IMR-90 (cell line): Measurements from ENCODE around the gene PHGDH. TPM values are rescaled to one million over a fixed set of nuclear protein-coding genes. Genes with fewer than 3 reads are reported as not detected.
A peak's percentile ranks its signal among the peaks of the same experiment; 100 is the strongest.

ENCODE experiments used
- ATAC-seq: fragments of 200-7000 bp; cut with Tn5 transposase; 2 replicates; pipeline ENCODE4 v1.9.1; 2020; ENCODE audit warnings: low read depth, mild to moderate bottlenecking, moderate library complexity
- BruUV-seq: library from RNA; stranded (reverse); fragments of 400-500 nt; replicated peaks from 2 replicates; lab custom pipeline; 2021; lab: Mats Ljungman, UMichigan
- CTCF ChIA-PET: fragments of 300-600 bp; formaldehyde crosslinking; extraction: SDS; loops from one replicate; lab custom pipeline; 2021; ENCODE audit warnings: antibody characterized with exemption; lab: Yijun Ruan, JAX
- POLR2A ChIA-PET: fragments of 300-600 bp; sonication (Branson Sonifier 250); formaldehyde crosslinking; loops from one replicate; lab custom pipeline; 2022; ENCODE audit warnings: antibody characterized with exemption; ENCODE audit not compliant: unreplicated experiment; lab: Charles Lee
- DNase-seq: peaks from one replicate; pipeline ENCODE4 v3.0.0; 2013
- H2AFZ ChIP-seq: replicated peaks from 2 replicates; pipeline ENCODE3; 2013; ENCODE audit warnings: low read length, mild to moderate bottlenecking; ENCODE audit not compliant: poor library complexity
- H2AK5ac ChIP-seq: 2 replicates; pipeline ENCODE4 v1.6.1; 2013; ENCODE audit warnings: low read depth, low read length, inconsistent platforms
- H2AK9ac ChIP-seq: replicated peaks from 2 replicates; pipeline ENCODE3; 2013; ENCODE audit warnings: mild to moderate bottlenecking, low read depth, low read length, moderate library complexity; ENCODE audit not compliant: poor library complexity
- H2BK120ac ChIP-seq: 2 replicates; pipeline ENCODE4 v1.6.1; 2013; ENCODE audit warnings: low read depth, low read length, inconsistent platforms
- H2BK15ac ChIP-seq: 3 replicates; pipeline ENCODE4 v1.6.1; 2013; ENCODE audit warnings: low read depth, low read length, inconsistent platforms
- H2BK20ac ChIP-seq: 2 replicates; pipeline ENCODE4 v1.6.1; 2013; ENCODE audit warnings: low read depth, mild to moderate bottlenecking, inconsistent platforms, low read length, moderate library complexity
- H2BK5ac ChIP-seq: 2 replicates; pipeline ENCODE4 v1.6.1; 2013; ENCODE audit warnings: mild to moderate bottlenecking, low read depth, low read length, inconsistent platforms; ENCODE audit not compliant: poor library complexity, severe bottlenecking
- H3K14ac ChIP-seq: replicated peaks from 2 replicates; pipeline ENCODE4 v1.6.1; 2013; ENCODE audit warnings: low read depth, low read length, inconsistent platforms
- H3K18ac ChIP-seq: 2 replicates; pipeline ENCODE4 v1.6.1; 2013; ENCODE audit warnings: low read depth, low read length, control low read depth
- H3K23ac ChIP-seq: 2 replicates; pipeline ENCODE4 v1.6.1; 2013; ENCODE audit warnings: low read depth, low read length, inconsistent platforms
- H3K27ac ChIP-seq: 2 replicates; pipeline ENCODE4 v1.5.1; 2013; ENCODE audit warnings: mild to moderate bottlenecking, control low read depth, low read length; ENCODE audit not compliant: insufficient read depth
- H3K27me3 ChIP-seq: 2 replicates; pipeline ENCODE4 v1.6.1; 2013; ENCODE audit warnings: low read length; ENCODE audit not compliant: control insufficient read depth, insufficient read depth
- H3K36me3 ChIP-seq: 2 replicates; pipeline ENCODE4 v1.6.1; 2013; ENCODE audit warnings: low read length, mixed read lengths; ENCODE audit not compliant: control insufficient read depth, insufficient read depth
- H3K4ac ChIP-seq: 2 replicates; pipeline ENCODE4 v1.6.1; 2013; ENCODE audit warnings: low read depth, low read length, inconsistent platforms
- H3K4me1 ChIP-seq: 2 replicates; pipeline ENCODE4 v1.6.1; 2013; ENCODE audit warnings: low read length, mixed read lengths; ENCODE audit not compliant: control insufficient read depth, insufficient read depth
- H3K4me2 ChIP-seq: 2 replicates; pipeline ENCODE4 v1.6.1; 2013; ENCODE audit warnings: low read depth, mild to moderate bottlenecking, control low read depth, low read length, moderate library complexity
- H3K4me3 ChIP-seq: 2 replicates; pipeline ENCODE4 v1.5.1; 2013; ENCODE audit warnings: low read depth, mild to moderate bottlenecking, control low read depth, low read length, moderate library complexity; ENCODE audit not compliant: insufficient read depth
- H3K56ac ChIP-seq: 2 replicates; pipeline ENCODE4 v1.6.1; 2013; ENCODE audit warnings: low read length, inconsistent platforms; ENCODE audit not compliant: insufficient read depth; ENCODE audit errors: extremely low read depth
- H3K79me1 ChIP-seq, 2 experiments: 2 replicates each; pipeline ENCODE4 v1.6.1; 2013; ENCODE audit warnings: low read length in 2 of 2, inconsistent platforms in 1 of 2, low read depth in 1 of 2
- H3K9ac ChIP-seq: 2 replicates; pipeline ENCODE4 v1.6.1; 2013; ENCODE audit warnings: low read depth, low read length, control low read depth
- H3K9me1 ChIP-seq: 2 replicates; pipeline ENCODE4 v1.6.1; 2013; ENCODE audit warnings: low read length, inconsistent platforms; ENCODE audit not compliant: insufficient read depth
- H3K9me3 ChIP-seq: 2 replicates; pipeline ENCODE4 v1.6.1; 2013; ENCODE audit warnings: low read length; ENCODE audit not compliant: control insufficient read depth, insufficient read depth
- H4K20me1 ChIP-seq: 2 replicates; pipeline ENCODE4 v1.6.1; 2013; ENCODE audit warnings: low read length, inconsistent platforms; ENCODE audit not compliant: insufficient read depth
- H4K5ac ChIP-seq: 2 replicates; pipeline ENCODE4 v1.6.1; 2013; ENCODE audit warnings: mild to moderate bottlenecking, low read depth, low read length, control low read depth
- H4K8ac ChIP-seq, 2 experiments: 2 replicates each; pipeline ENCODE4 v1.6.1; 2013; ENCODE audit warnings: low read depth in 2 of 2, low read length in 2 of 2, control low read depth in 1 of 2, inconsistent platforms in 1 of 2
- H4K91ac ChIP-seq: 2 replicates; pipeline ENCODE4 v1.6.1; 2013; ENCODE audit warnings: low read depth, low read length, inconsistent platforms; ENCODE audit not compliant: insufficient read depth
- CHD1 ChIP-seq: IDR thresholded peaks from 2 replicates; pipeline ENCODE4 v1.6.1; 2012; ENCODE audit warnings: low read depth, low read length, improper control_type of control experiment
- FOS ChIP-seq: fragments of 150-350 bp; IDR thresholded peaks from 2 replicates; pipeline ENCODE4 v1.6.1; 2016; ENCODE audit warnings: low read depth, low read length
- MAZ ChIP-seq: IDR thresholded peaks from 2 replicates; pipeline ENCODE4 v1.6.1; 2012; ENCODE audit warnings: low read depth, mild to moderate bottlenecking, low read length, improper control_type of control experiment, moderate library complexity, borderline replicate concordance
- MXI1 ChIP-seq: IDR thresholded peaks from 2 replicates; pipeline ENCODE4 v1.6.1; 2012; ENCODE audit warnings: low read depth, mild to moderate bottlenecking, low read length, moderate library complexity, borderline replicate concordance
- SMC3 ChIP-seq: fragments of 150-350 bp; IDR thresholded peaks from 2 replicates; pipeline ENCODE4 v1.6.1; 2016; ENCODE audit warnings: low read depth, mild to moderate bottlenecking, antibody characterized with exemption, low read length, moderate library complexity
- USF2 ChIP-seq: fragments of 150-350 bp; IDR thresholded peaks from 2 replicates; pipeline ENCODE4 v1.6.1; 2017; ENCODE audit warnings: mild to moderate bottlenecking, antibody characterized with exemption, low read length, low read depth
- WGBS, 2 experiments: methylation state at CpG; one replicate each; pipeline versions ENCODE4 v1.1.5 to v1.1.7; 2013; ENCODE audit warnings: missing lambda C conversion rate in 2 of 2; ENCODE audit not compliant: insufficient read length in 1 of 2; ENCODE audit errors: extremely low coverage in 2 of 2; 5-methylcytosine and 5-hydroxymethylcytosine counted together
- dilution Hi-C: fragments of 300-500 bp; cut with HindIII; formaldehyde crosslinking; loops from one replicate; pipeline ENCODE4 v1.14.3; 2018; ENCODE audit warnings: low sequenced_read_pairs; ENCODE audit not compliant: unreplicated experiment
- in situ Hi-C: fragments of 300-500 bp; cut with MboI; formaldehyde crosslinking; loops from 3 replicates; pipeline ENCODE4 v1.14.3; 2019; ENCODE audit warnings: low sequenced_read_pairs, inconsistent platforms, mixed read lengths
- intact Hi-C: fragments of 100-400 bp; cut with micrococcal nuclease; formaldehyde crosslinking; loops from 2 replicates; pipeline ENCODE4 v1.10.0; 2022
- polyA plus RNA-seq, 3 experiments: library from polyadenylated mRNA; depleted of rRNA; stranded (reverse); fragments of >200 nt; gene quantifications; 2 replicates each; pipeline ENCODE4 v1.2.3, GENCODE V29; 2012; ENCODE audit warnings: low replicate concordance in 1 of 3
- total RNA-seq: library from RNA; depleted of rRNA; stranded (reverse); fragments of >200 nt; gene quantifications from 2 replicates; pipeline ENCODE4 v1.2.3, GENCODE V29; 2012

The PHGDH gene
- total and polyA plus RNA-seq, 2 of the 4 experiments (the other 2 are of a cell fraction) = 87.9 to 331 TPM

- no peak for TF ChIP-seq USF2
Measured at GRCh38 chr1:119673171-119673940, 38.4 kb upstream of the PHGDH start (continued).

GRCh38 chr1:119674111-119674526 is 37.6 kb upstream of the PHGDH start:
- H3K4me1 ChIP-seq = no peaks in the 10 kb centered on the region
- dilution Hi-C loops (no loop called here), in situ Hi-C loops (loop anchor here (25.0 kb wide), 1 partner anchor 387 kb away; no protein-coding TSS in a partner anchor), intact Hi-C loops (no loop called here)
- H2AK5ac ChIP-seq = no peak overlapping the region
- H3K9me3 ChIP-seq = no peaks in the 10 kb centered on the region
- no peak overlapping the region for H2AK9ac ChIP-seq
- no TSS peak for BruUV-seq
- H2BK5ac ChIP-seq = no peak overlapping the region
- DNase-seq (peak; percentile 57), ATAC-seq (peak; percentile 54)
- no peak overlapping the region for H3K23ac ChIP-seq
- ChIA-PET POLR2A (no interaction called here), CTCF (interaction anchor here (0.9 to 3.2 kb wide), 5 partner anchors 10 to 121 kb away, joined by 3 to 17 read pairs (median 11); no protein-coding TSS in a partner anchor)
- no CpG with 5 or more reads among the region's 4 CpGs for WGBS, 2 experiments
- no peak overlapping the region for H2BK20ac ChIP-seq
- no peaks in the 10 kb centered on the region for H4K20me1 ChIP-seq
- no peak overlapping the region for H3K27ac ChIP-seq
- H3K14ac ChIP-seq = no peak overlapping the region
- no peak overlapping the region for H3K4ac ChIP-seq
- no peak overlapping the region for H3K4me2 ChIP-seq
- H3K4me3 ChIP-seq = no peak overlapping the region
- no peak overlapping the region for H4K8ac ChIP-seq
- no peak overlapping the region for H4K91ac ChIP-seq
- no peak overlapping the region for H3K56ac ChIP-seq
- no peak overlapping the region for H2AFZ ChIP-seq
- H3K9ac ChIP-seq = no peak overlapping the region
- no peaks in the 10 kb centered on the region for H3K79me1 ChIP-seq
- no peak overlapping the region for H2BK120ac ChIP-seq
- no peaks in the 10 kb centered on the region for H3K36me3 ChIP-seq
- TF ChIP-seq CHD1 (no peak), MAZ (no peak), MXI1 (no peak), SMC3 (no peak), FOS (no peak)
- no peak overlapping the region for H3K18ac ChIP-seq
- peaks cover 11% of the 10 kb centered on the region for H3K27me3 ChIP-seq
- H3K9me1 ChIP-seq = no peaks in the 10 kb centered on the region
- H2BK15ac ChIP-seq = no peak overlapping the region
- H4K5ac ChIP-seq = no peak overlapping the region
